ENCODE data around the gene LONP1. TPM values are rescaled to one million over a fixed set of nuclear protein-coding genes. Genes with fewer than 3 reads are reported as not detected.
A peak's percentile ranks its signal among the peaks of the same experiment; 100 is the strongest.

Gene LONP1
- total RNA-seq, 1 experiment from 2014 or later: 186 TPM

- Mint-ChIP-seq H3K4me1 (no peaks in the 10 kb centered on the region), H3K9me3 (no peaks in the 10 kb centered on the region), H3K4me3 (no peak overlapping the region), H3K36me3 (peaks cover 80% of the 10 kb centered on the region), H3K27me3 (ENCODE audit: low read depth) (no peaks in the 10 kb centered on the region), H3K27ac (no peak overlapping the region)
- no peak for ATAC-seq
- TF ChIP-seq, protein P1, sequence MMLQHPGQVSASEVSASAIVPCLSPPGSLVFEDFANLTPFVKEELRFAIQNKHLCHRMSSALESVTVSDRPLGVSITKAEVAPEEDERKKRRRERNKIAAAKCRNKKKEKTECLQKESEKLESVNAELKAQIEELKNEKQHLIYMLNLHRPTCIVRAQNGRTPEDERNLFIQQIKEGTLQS (CRISPR knock-in tag; conservative IDR thresholded peaks at IDR 0.05): no peak
- TF ChIP-seq ZNF512 (CRISPR knock-in tag; IDR thresholded peaks at IDR 0.05; ENCODE audit: borderline replicate concordance): no peak
- no peak for TF ChIP-seq ZNF232 (CRISPR knock-in tag; IDR thresholded peaks at IDR 0.05)
- no peak for TF ChIP-seq E2F4 (CRISPR knock-in tag; IDR thresholded peaks at IDR 0.05; ENCODE audit: borderline replicate concordance, low read depth)
- TF ChIP-seq ZBTB43 (CRISPR knock-in tag; IDR thresholded peaks at IDR 0.05): no peak
- no peak for TF ChIP-seq ETV6 (CRISPR knock-in tag; IDR thresholded peaks at IDR 0.05)
- TF ChIP-seq TEAD4 (CRISPR knock-in tag; IDR thresholded peaks at IDR 0.05): no peak
- TF ChIP-seq, protein P2, sequence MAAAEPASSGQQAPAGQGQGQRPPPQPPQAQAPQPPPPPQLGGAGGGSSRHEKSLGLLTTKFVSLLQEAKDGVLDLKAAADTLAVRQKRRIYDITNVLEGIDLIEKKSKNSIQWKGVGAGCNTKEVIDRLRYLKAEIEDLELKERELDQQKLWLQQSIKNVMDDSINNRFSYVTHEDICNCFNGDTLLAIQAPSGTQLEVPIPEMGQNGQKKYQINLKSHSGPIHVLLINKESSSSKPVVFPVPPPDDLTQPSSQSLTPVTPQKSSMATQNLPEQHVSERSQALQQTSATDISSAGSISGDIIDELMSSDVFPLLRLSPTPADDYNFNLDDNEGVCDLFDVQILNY (CRISPR knock-in tag; IDR thresholded peaks at IDR 0.05): no peak
- TF ChIP-seq, protein P3, sequence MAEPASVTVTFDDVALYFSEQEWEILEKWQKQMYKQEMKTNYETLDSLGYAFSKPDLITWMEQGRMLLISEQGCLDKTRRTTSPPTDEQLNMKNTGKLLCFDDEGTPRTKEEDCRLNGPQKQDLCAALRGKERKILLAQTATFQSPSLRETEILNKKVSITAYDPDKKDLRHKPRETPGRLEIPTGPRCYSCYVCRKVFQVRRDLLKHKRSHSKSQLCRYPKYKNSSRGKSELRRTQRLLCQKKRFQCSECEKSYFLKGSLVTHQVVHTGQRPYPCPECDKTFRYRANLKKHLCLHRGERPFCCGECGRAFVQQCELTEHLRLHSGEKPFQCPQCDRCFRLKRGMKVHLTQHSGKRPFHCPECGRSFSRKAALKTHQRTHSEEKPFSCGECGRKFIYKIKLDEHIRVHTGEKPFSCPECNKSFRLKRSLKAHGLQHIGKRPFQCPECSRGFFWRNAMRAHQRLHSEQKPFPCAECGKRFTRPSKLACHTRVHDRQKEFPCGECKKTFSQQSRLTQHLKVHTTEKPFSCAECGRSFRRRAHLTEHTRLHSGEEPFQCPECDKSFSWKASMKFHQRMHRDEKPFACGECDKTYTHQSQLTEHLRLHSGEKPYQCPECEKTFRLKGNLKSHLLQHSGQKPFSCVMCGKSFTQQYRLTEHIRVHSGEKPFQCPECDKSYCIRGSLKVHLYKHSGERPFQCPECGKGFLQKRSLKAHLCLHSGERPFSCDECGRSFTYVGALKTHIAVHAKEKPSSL (CRISPR knock-in tag; conservative IDR thresholded peaks at IDR 0.05): no peak
- no peak for TF ChIP-seq GRHL2 (CRISPR knock-in tag; IDR thresholded peaks at IDR 0.05; ENCODE audit: insufficient replicate concordance, severe bottlenecking)
- no peak for TF ChIP-seq CTCF (IDR thresholded peaks at IDR 0.05)
- TF ChIP-seq SMAD4 (CRISPR knock-in tag; IDR thresholded peaks at IDR 0.05): no peak
- POLR2A ChIA-PET: no interaction called here
- no peak for DNase-seq (ENCODE audit: low spot score)
- CTCF ChIA-PET: no interaction called here
Observed at GRCh38 chr19:5652261-5652660, 67.7 kb downstream of the LONP1 start.

GRCh38 chr19:5651361-5651760 is 68.6 kb downstream of the LONP1 start:
- ChIA-PET CTCF (interaction anchor here (1.0 kb wide), 1 partner anchor 35 kb away, joined by 3 read pairs; no protein-coding TSS in a partner anchor), POLR2A (interaction anchor here (0.9 kb wide), 1 partner anchor 61 kb away, joined by 3 read pairs; no protein-coding TSS in a partner anchor)
- H3K27me3 Mint-ChIP-seq (ENCODE audit: low read depth): no peaks in the 10 kb centered on the region
- H3K27ac Mint-ChIP-seq: no peak overlapping the region; the same call in 1 of the 2 replicates
- no peaks in the 10 kb centered on the region for H3K4me1 Mint-ChIP-seq
- peak; percentile 51 for ATAC-seq
- H3K9me3 Mint-ChIP-seq: no peaks in the 10 kb centered on the region
- no peak for DNase-seq (ENCODE audit: low spot score)
- H3K4me3 Mint-ChIP-seq: no peak overlapping the region
- H3K36me3 Mint-ChIP-seq: peaks cover 84% of the 10 kb centered on the region
- TF ChIP-seq ATF1 (CRISPR knock-in tag; IDR thresholded peaks at IDR 0.05): no peak
- TF ChIP-seq RELA (CRISPR knock-in tag; IDR thresholded peaks at IDR 0.05; ENCODE audit: borderline replicate concordance): no peak
- no peak for TF ChIP-seq ZNF416 (CRISPR knock-in tag; IDR thresholded peaks at IDR 0.05)
- TF ChIP-seq PREB (CRISPR knock-in tag; IDR thresholded peaks at IDR 0.05; ENCODE audit: borderline replicate concordance): no peak
- TF ChIP-seq, protein P4, sequence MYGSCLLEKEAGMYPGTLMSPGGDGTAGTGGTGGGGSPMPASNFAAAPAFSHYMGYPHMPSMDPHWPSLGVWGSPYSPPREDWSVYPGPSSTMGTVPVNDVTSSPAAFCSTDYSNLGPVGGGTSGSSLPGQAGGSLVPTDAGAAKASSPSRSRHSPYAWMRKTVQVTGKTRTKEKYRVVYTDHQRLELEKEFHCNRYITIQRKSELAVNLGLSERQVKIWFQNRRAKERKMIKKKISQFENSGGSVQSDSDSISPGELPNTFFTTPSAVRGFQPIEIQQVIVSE (CRISPR knock-in tag; IDR thresholded peaks at IDR 0.05; ENCODE audit: borderline replicate concordance): no peak
- TF ChIP-seq, protein P5, sequence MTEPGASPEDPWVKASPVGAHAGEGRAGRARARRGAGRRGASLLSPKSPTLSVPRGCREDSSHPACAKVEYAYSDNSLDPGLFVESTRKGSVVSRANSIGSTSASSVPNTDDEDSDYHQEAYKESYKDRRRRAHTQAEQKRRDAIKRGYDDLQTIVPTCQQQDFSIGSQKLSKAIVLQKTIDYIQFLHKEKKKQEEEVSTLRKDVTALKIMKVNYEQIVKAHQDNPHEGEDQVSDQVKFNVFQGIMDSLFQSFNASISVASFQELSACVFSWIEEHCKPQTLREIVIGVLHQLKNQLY (CRISPR knock-in tag; IDR thresholded peaks at IDR 0.05): no peak

All from WTC11 (cell line).